Spleen (tissue), 11 donors: ENCODE results near the gene MYH15. TPM values are rescaled to one million over a fixed set of nuclear protein-coding genes. Genes with fewer than 3 reads are reported as not detected.

Experiments used
- DNase-seq: peaks from one replicate; pipeline ENCODE4 v3.0.0-alpha.2; 2020
- H3K27ac ChIP-seq, 8 donors: fragments of 200-600 bp; sonication (generic) in 7 of 8; 1 replicate in 4 of 8; 2 replicates in 4 of 8; pipeline versions ENCODE4 v1.5.0 to v1.8.0; 2016 to 2021; ENCODE audit warnings: inconsistent platforms in 4 of 8, mild to moderate bottlenecking in 4 of 8, moderate library complexity in 1 of 8
- H3K27me3 ChIP-seq, 7 donors: fragments of 200-600 bp; sonication (generic) in 6 of 7; replicated peaks in 1 of 7; 1 replicate in 4 of 7; 2 replicates in 3 of 7; pipeline versions ENCODE4 v1.5.0 to v1.8.0; 2016 to 2021; ENCODE audit warnings: inconsistent platforms in 3 of 7, mild to moderate bottlenecking in 1 of 7
- H3K36me3 ChIP-seq, 6 donors: fragments of 200-600 bp; sonication (generic) in 5 of 6; 1 replicate in 4 of 6; 2 replicates in 2 of 6; pipeline versions ENCODE4 v1.5.0 to v1.8.0; 2016 to 2021; ENCODE audit warnings: inconsistent platforms in 2 of 6
- H3K4me1 ChIP-seq, 6 donors: fragments of 200-600 bp; sonication (generic) in 5 of 6; 1 replicate in 3 of 6; 2 replicates in 3 of 6; pipeline versions ENCODE4 v1.5.0 to v1.8.0; 2016 to 2021; ENCODE audit warnings: inconsistent platforms in 3 of 6
- H3K4me3 ChIP-seq, 8 donors: fragments of 200-600 bp; sonication (generic) in 7 of 8; 1 replicate in 4 of 8; 2 replicates in 4 of 8; pipeline versions ENCODE4 v1.5.0 to v1.8.0; 2016 to 2021; ENCODE audit warnings: inconsistent platforms in 4 of 8, mild to moderate bottlenecking in 4 of 8, moderate library complexity in 2 of 8
- H3K9me3 ChIP-seq, 8 donors: fragments of 200-600 bp; sonication (generic) in 7 of 8; 1 replicate in 4 of 8; 2 replicates in 4 of 8; pipeline versions ENCODE4 v1.5.0 to v1.8.0; 2016 to 2021; ENCODE audit warnings: inconsistent platforms in 4 of 8
- CTCF ChIP-seq, 11 experiments: fragments of 200-600 bp in 7 of 11; fragments of 450-650 bp in 4 of 11; sonication (generic) in 4 of 11; IDR thresholded peaks in 8 of 11; conservative IDR thresholded peaks in 3 of 11; 1 replicate in 7 of 11; 2 replicates in 4 of 11; pipeline versions ENCODE4 v1.4.0 to v1.8.0; 2016 to 2021; ENCODE audit warnings: antibody characterized with exemption in 11 of 11, inconsistent platforms in 4 of 11, mild to moderate bottlenecking in 1 of 11
- POLR2A ChIP-seq, 3 donors: fragments of 450-650 bp; IDR thresholded peaks; one replicate each; pipeline ENCODE4 v1.5.1; 2017; ENCODE audit warnings: antibody characterized with exemption in 3 of 3, mild to moderate bottlenecking in 1 of 3
- POLR2AphosphoS5 ChIP-seq, 3 donors: sonication (generic); formaldehyde crosslinking; IDR thresholded peaks; one replicate each; pipeline ENCODE4 v1.5.1; 2017; ENCODE audit warnings: antibody characterized with exemption in 3 of 3
- WGBS, 5 donors: extraction: QIAGEN DNeasy Blood & Tissue Kit in 3 of 5; methylation state at CpG; one replicate each; pipeline versions ENCODE4 v1.1.5 to v1.1.7; 2013 to 2018; 5-methylcytosine and 5-hydroxymethylcytosine counted together
- intact Hi-C: fragments of 100-400 bp; cut with DNase I; formaldehyde crosslinking; loops from one replicate; pipeline ENCODE4 v1.15.0; 2023; ENCODE audit warnings: low total_unique reads
- polyA plus RNA-seq, 3 donors: library from polyadenylated mRNA; stranded (reverse); fragments of 200-250 nt; gene quantifications; one replicate each; pipeline ENCODE4 v1.2.1, GENCODE V29; 2013
- total RNA-seq, 7 donors: library from RNA; depleted of rRNA in 3 of 7; stranded (reverse); fragments of >200 nt in 3 of 7; fragmentation: NEBNext Ultra II Directional in 4 of 7; extraction: Animal tissue kit (Norgen Biotek cat#: 25700) in 4 of 7; gene quantifications; one replicate each; pipeline versions ENCODE4 v1.1.0 to v1.2.1, GENCODE V29; 2016 to 2021
- donor health status: healthy with polysubstance abuse.
- donor health status: DM: no; HTN: no; CAD: no; lungs with moderate emphysema.
- donor health status: DM: no; HTN: no; CAD: no.
- donor health status: Bipolar disorder and iron deficiency.
- donor health status: healthy.
- donor health status: DM: no; HTN: no; CAD: no.
- donor health status: DM: yes; HTN: yes; CAD: no.

Gene MYH15
- total and polyA plus RNA-seq, 10 donors = 0.02 to 3.0 (median 0.18) TPM

GRCh38 chr3:108447096-108447847 is 63.1 kb downstream of the MYH15 start:
- Histone ChIP-seq H3K9me3 (peaks cover 6 to 39% (median 29%) of the 10 kb centered on the region in 8 donors), H3K4me3 (no peak overlapping the region), H3K27me3 (no peaks in the 10 kb centered on the region), H3K36me3 (no peaks in the 10 kb centered on the region), H3K27ac (no peak overlapping the region), H3K4me1 (no peaks in the 10 kb centered on the region)
- TF ChIP-seq POLR2AphosphoS5 (IDR thresholded peaks at IDR 0.05) = no peak
- TF ChIP-seq POLR2A (IDR thresholded peaks at IDR 0.05) = no peak
- TF ChIP-seq CTCF (IDR thresholded peaks at IDR 0.05 in 8 of 11, conservative IDR thresholded peaks at IDR 0.05 in 3 of 11) = no peak
- WGBS, 5 donors = 78 to 96% (median 88%) methylated on average over 3 of the region's 3 CpGs
- intact Hi-C loops = no loop called here
- DNase-seq = no peak

GRCh38 chr3:108442281-108442680 is 68.1 kb downstream of the MYH15 start:
- TF ChIP-seq POLR2AphosphoS5 (IDR thresholded peaks at IDR 0.05) (no peak), CTCF (IDR thresholded peaks at IDR 0.05 in 8 of 11, conservative IDR thresholded peaks at IDR 0.05 in 3 of 11) (no peak), POLR2A (IDR thresholded peaks at IDR 0.05) (no peak)
- DNase-seq = no peak
- peaks cover 5 to 20% (median 15%) of the 10 kb centered on the region in 8 donors for H3K9me3 ChIP-seq
- no peak overlapping the region for H3K4me3 ChIP-seq
- no peaks in the 10 kb centered on the region for H3K36me3 ChIP-seq
- intact Hi-C loops = no loop called here
- 62 to 79% (median 70%) methylated on average over 2 of the region's 2 CpGs for WGBS, 5 donors
- H3K4me1 ChIP-seq = no peaks in the 10 kb centered on the region
- H3K27ac ChIP-seq = no peak overlapping the region
- no peaks in the 10 kb centered on the region for H3K27me3 ChIP-seq

GRCh38 chr3:108441518-108441917 is 68.9 kb downstream of the MYH15 start:
- Histone ChIP-seq H3K27me3 (no peaks in the 10 kb centered on the region), H3K4me3 (no peak overlapping the region), H3K27ac (no peak overlapping the region), H3K36me3 (no peaks in the 10 kb centered on the region), H3K9me3 (peaks cover 0 to 13% (median 7%) of the 10 kb centered on the region in 8 donors), H3K4me1 (no peaks in the 10 kb centered on the region)
- DNase-seq = no peak
- intact Hi-C loops = no loop called here
- WGBS, 5 donors = 68 to 89% (median 80%) methylated on average over 2 of the region's 2 CpGs
- TF ChIP-seq POLR2AphosphoS5 (IDR thresholded peaks at IDR 0.05) (no peak), POLR2A (IDR thresholded peaks at IDR 0.05) (no peak), CTCF (IDR thresholded peaks at IDR 0.05 in 8 of 11, conservative IDR thresholded peaks at IDR 0.05 in 3 of 11) (no peak)

- DNase-seq = no peak
- TF ChIP-seq POLR2AphosphoS5 (IDR thresholded peaks at IDR 0.05) (no peak), CTCF (IDR thresholded peaks at IDR 0.05 in 8 of 11, conservative IDR thresholded peaks at IDR 0.05 in 3 of 11) (no peak), POLR2A (IDR thresholded peaks at IDR 0.05) (no peak)
- no peaks in the 10 kb centered on the region for H3K27me3 ChIP-seq
- intact Hi-C loops = no loop called here
- 86 to 90% (median 88%) methylated on average over 7 of the region's 7 CpGs for WGBS, 5 donors
- H3K4me1 ChIP-seq = no peaks in the 10 kb centered on the region
- H3K4me3 ChIP-seq = no peak overlapping the region
- no peaks in the 10 kb centered on the region for H3K36me3 ChIP-seq
- H3K9me3 ChIP-seq = peaks cover 0 to 9% (median 3%) of the 10 kb centered on the region in 8 donors
- H3K27ac ChIP-seq = no peak overlapping the region
Observed at GRCh38 chr3:108441071-108441507, 69.3 kb downstream of the MYH15 start.
